OCI-LY3 (cell line): ENCODE results near the gene RNF220.
A peak's percentile ranks its signal among the peaks of the same experiment; 100 is the strongest.

Experiments used
- H2AFZ ChIP-seq: fragments of 200-600, 300-600 bp; shearing (Covaris generic); 2 replicates; pipeline ENCODE4 v1.6.0; 2014; ENCODE audit warnings: antibody characterized with exemption, low read depth, low read length
- H3K27ac ChIP-seq: fragments of 200-600, 300-600 bp; sonication (generic); 2 replicates; pipeline ENCODE4 v1.5.1; 2014; ENCODE audit warnings: mild to moderate bottlenecking, low read length, moderate library complexity, mixed read lengths
- H3K27me3 ChIP-seq: fragments of 200-600, 300-600 bp; sonication (generic); 2 replicates; pipeline ENCODE4 v1.6.1; 2014; ENCODE audit warnings: low read depth, low read length, mixed read lengths
- H3K36me3 ChIP-seq: fragments of 200-600, 300-600 bp; sonication (generic); replicated peaks from 2 replicates; pipeline ENCODE3; 2014; ENCODE audit warnings: low read depth, low read length, mixed read lengths
- H3K4me1 ChIP-seq: fragments of 300-600, 200-600 bp; sonication (generic); 2 replicates; pipeline ENCODE4 v1.6.1; 2014; ENCODE audit warnings: low read length, mixed read lengths
- H3K4me2 ChIP-seq: fragments of 200-600, 300-600 bp; sonication (generic); 2 replicates; pipeline ENCODE4 v1.6.1; 2014; ENCODE audit warnings: low read length, mixed read lengths
- H3K4me3 ChIP-seq: fragments of 300-600, 200-600 bp; sonication (generic); 2 replicates; pipeline ENCODE4 v1.5.1; 2014; ENCODE audit warnings: antibody characterized with exemption, mild to moderate bottlenecking, low read length, moderate library complexity
- H3K79me2 ChIP-seq: fragments of 300-600, 200-600 bp; shearing (Covaris generic); 2 replicates; pipeline ENCODE4 v1.6.1; 2014; ENCODE audit warnings: mild to moderate bottlenecking, low read length, mixed read lengths
- H3K9ac ChIP-seq: fragments of 300-600, 200-600 bp; shearing (Covaris generic); 2 replicates; pipeline ENCODE4 v1.6.0; 2014; ENCODE audit warnings: mild to moderate bottlenecking, low read length, moderate library complexity
- H3K9me3 ChIP-seq: fragments of 200-600, 300-600 bp; shearing (Covaris generic); 2 replicates; pipeline ENCODE4 v1.6.1; 2014; ENCODE audit warnings: low read length, mixed read lengths; ENCODE audit not compliant: insufficient read depth
- H4K20me1 ChIP-seq: fragments of 200-600, 300-600 bp; sonication (generic); 2 replicates; pipeline ENCODE4 v1.6.1; 2016; ENCODE audit warnings: low read length, mixed read lengths; ENCODE audit not compliant: insufficient read depth
- EZH2phosphoT487 ChIP-seq: fragments of 200-600 bp; shearing (Covaris generic); IDR thresholded peaks from 2 replicates; pipeline ENCODE4 v1.6.1; 2018; ENCODE audit warnings: antibody characterized with exemption, mixed run types, low read depth
- TF ChIP-seq, protein P1 (sequence below): fragments of 200-600, 300-600 bp; sonication (generic); IDR thresholded peaks from 2 replicates; pipeline ENCODE4 v1.5.1; 2014; ENCODE audit warnings: antibody characterized with exemption, low read length, low read depth

The RNF220 gene

DNA sequence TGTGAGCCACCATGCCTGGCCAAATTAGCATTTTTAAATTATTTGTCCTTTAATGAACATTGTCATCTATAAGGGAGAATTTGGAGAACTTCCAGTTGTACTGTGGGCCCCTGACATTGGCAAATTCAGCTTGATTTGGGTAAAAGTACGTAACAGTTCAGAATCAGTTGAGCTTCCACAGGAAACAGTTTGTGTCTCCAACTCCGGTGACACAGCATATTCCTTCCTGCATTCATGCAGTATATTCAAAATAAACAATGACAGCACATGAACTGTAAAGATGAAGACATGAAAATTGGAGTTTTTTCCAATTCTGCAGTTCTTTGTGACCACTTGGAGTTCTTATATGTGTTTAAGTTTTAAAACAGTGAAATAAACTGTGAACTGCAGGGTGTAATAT, 28.2 kb downstream of the RNF220 start:
- no peaks in the 10 kb centered on the region for H3K79me2 ChIP-seq

DNA sequence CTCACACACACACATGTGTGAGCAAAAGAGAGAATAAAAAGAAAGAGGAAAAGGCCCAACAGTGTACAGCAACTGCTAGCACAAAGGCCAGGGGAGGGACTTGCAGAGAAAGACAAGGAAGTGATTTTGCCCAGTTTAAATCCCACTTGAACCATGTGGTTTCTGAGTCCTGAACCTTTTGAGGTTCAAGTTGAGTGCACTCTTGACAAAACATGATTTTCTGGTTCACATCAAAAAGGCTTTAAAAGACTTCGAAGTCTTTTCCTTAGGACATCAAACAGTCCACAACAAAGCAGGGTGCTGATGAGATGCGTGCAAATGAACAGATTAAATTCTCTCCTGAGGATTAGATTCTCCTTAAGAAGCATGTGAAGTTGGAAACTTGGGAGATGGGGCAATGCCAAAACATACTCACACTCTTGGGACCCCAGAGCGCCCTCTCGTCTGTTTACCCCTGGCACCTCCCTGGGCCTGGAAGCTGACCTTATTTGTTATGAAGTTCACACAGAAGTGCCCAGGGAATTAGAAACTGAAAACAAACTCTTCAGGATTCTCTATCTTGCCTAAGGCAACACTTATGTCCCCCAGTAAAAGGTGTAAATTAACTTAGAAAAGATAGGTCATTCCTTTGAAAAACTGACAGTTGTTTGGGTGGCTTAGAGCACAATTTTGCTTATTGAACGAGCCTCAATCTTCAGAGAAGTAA, 31.5 kb downstream of the RNF220 start:
- Histone ChIP-seq H3K4me2 (peak overlapping the region; percentile 43), H3K27ac (0 out of 2 replicates have a peak overlapping the region, but pooled peaks have one; percentile 16), H3K4me1 (peaks cover 21% of the 10 kb centered on the region), H3K9ac (no peak overlapping the region), H3K4me3 (peak overlapping the region; percentile 40; the same call in 1 of the 2 replicates), H3K79me2 (no peaks in the 10 kb centered on the region), H4K20me1 (no peaks in the 10 kb centered on the region), H3K27me3 (no peaks in the 10 kb centered on the region), H3K9me3 (no peaks in the 10 kb centered on the region), H2AFZ (peak overlapping the region; percentile 74), H3K36me3 (no peaks in the 10 kb centered on the region)
- TF ChIP-seq, protein P1, sequence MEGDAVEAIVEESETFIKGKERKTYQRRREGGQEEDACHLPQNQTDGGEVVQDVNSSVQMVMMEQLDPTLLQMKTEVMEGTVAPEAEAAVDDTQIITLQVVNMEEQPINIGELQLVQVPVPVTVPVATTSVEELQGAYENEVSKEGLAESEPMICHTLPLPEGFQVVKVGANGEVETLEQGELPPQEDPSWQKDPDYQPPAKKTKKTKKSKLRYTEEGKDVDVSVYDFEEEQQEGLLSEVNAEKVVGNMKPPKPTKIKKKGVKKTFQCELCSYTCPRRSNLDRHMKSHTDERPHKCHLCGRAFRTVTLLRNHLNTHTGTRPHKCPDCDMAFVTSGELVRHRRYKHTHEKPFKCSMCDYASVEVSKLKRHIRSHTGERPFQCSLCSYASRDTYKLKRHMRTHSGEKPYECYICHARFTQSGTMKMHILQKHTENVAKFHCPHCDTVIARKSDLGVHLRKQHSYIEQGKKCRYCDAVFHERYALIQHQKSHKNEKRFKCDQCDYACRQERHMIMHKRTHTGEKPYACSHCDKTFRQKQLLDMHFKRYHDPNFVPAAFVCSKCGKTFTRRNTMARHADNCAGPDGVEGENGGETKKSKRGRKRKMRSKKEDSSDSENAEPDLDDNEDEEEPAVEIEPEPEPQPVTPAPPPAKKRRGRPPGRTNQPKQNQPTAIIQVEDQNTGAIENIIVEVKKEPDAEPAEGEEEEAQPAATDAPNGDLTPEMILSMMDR: no peak
- no peak for TF ChIP-seq EZH2phosphoT487

More for the DNA sequence above, 28.2 kb downstream of the RNF220 start:
- no peaks in the 10 kb centered on the region for H3K27me3 ChIP-seq
- no peak overlapping the region for H3K4me2 ChIP-seq
- no peak overlapping the region for H3K27ac ChIP-seq
- no peaks in the 10 kb centered on the region for H3K36me3 ChIP-seq
- H3K4me3 ChIP-seq: no peak overlapping the region
- no peak overlapping the region for H2AFZ ChIP-seq
- no peaks in the 10 kb centered on the region for H4K20me1 ChIP-seq
- H3K9ac ChIP-seq: no peak overlapping the region
- TF ChIP-seq EZH2phosphoT487: no peak
- no peaks in the 10 kb centered on the region for H3K9me3 ChIP-seq
- peaks cover 38% of the 10 kb centered on the region for H3K4me1 ChIP-seq

DNA sequence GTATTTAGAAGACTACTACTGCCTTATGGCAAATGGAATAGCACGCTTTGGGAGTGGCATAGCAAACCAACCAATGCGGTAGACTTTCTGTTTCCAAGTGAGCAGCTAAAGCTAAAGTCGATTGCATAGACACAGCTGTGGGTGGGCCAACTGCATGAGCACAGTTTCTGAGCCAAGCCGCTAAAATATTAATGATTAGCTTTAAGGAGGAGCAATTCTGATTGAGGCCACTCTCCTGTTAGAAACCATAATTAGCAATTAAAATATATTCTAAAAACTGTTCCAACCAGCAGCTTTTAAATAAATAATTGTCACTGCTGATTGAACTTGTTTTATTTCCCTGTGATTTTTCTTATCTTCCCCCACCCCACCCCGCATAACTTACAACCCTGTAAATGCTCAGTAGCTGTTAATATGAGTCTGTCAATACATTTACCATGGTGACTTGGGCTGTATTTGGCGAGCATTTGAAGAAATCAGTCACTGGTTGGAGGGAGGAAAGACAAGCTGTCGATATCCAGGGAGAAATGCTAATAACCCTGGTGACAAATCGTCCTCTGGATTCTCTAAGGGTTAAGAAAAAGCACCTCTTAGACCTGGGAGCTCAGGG, 32.2 kb downstream of the RNF220 start:
- no peak for TF ChIP-seq EZH2phosphoT487
- TF ChIP-seq, protein P1: no peak
- H3K79me2 ChIP-seq: no peaks in the 10 kb centered on the region

DNA sequence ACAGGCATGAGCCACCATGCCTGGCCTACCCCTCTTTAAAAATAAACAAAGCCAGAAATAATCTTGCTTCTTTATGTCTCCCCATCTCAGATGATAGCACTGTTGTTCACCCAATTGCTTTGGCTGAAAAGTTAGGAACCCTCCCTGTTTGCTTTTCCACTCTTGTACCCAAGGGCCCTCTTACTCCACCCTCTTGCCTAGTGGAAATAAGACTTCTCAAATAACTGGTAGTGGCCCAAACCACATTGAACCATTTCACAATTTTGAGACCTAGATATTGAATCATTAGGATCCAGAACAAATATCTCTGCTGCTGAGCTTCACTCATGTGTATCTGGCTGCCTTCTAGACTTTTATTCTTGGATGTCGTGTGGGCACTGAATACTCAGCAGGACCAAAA, 37.7 kb downstream of the RNF220 start:
- H3K4me3 ChIP-seq: no peak overlapping the region
- no peaks in the 10 kb centered on the region for H4K20me1 ChIP-seq
- no peaks in the 10 kb centered on the region for H3K36me3 ChIP-seq
- H3K4me2 ChIP-seq: no peak overlapping the region
- TF ChIP-seq, protein P1: no peak
- no peaks in the 10 kb centered on the region for H3K27me3 ChIP-seq
- H3K9ac ChIP-seq: no peak overlapping the region
- H3K4me1 ChIP-seq: no peaks in the 10 kb centered on the region
- H3K9me3 ChIP-seq: no peaks in the 10 kb centered on the region
- no peak overlapping the region for H3K27ac ChIP-seq
- no peak overlapping the region for H2AFZ ChIP-seq
- H3K79me2 ChIP-seq: no peaks in the 10 kb centered on the region

More for the DNA sequence above, 32.2 kb downstream of the RNF220 start:
- Histone ChIP-seq H3K4me1 (peaks cover 16% of the 10 kb centered on the region), H4K20me1 (no peaks in the 10 kb centered on the region), H3K27me3 (no peaks in the 10 kb centered on the region), H3K9ac (no peak overlapping the region), H3K36me3 (no peaks in the 10 kb centered on the region), H2AFZ (peak overlapping the region; percentile 74; the same call in 1 of the 2 replicates), H3K4me3 (peak overlapping the region; percentile 40; the same call in 1 of the 2 replicates), H3K4me2 (peak overlapping the region; percentile 43), H3K27ac (0 out of 2 replicates have a peak overlapping the region, but pooled peaks have one; percentile 16), H3K9me3 (no peaks in the 10 kb centered on the region)
